GM21381 (cell line): ENCODE results near the gene KHNYN.
"Not testable (repeated sequence)": the region's sequence is repeated elsewhere in the genome, so short reads cannot be mapped to it uniquely, and the experiment has no call there.

Source experiments
- ATAC-seq: cut with Tn5 transposase; IDR thresholded peaks from one replicate; pipeline ENCODE4 v1.9.1; 2021; ENCODE audit warnings: mild to moderate bottlenecking, moderate library complexity; ENCODE audit not compliant: unreplicated experiment

KHNYN gene

DNA sequence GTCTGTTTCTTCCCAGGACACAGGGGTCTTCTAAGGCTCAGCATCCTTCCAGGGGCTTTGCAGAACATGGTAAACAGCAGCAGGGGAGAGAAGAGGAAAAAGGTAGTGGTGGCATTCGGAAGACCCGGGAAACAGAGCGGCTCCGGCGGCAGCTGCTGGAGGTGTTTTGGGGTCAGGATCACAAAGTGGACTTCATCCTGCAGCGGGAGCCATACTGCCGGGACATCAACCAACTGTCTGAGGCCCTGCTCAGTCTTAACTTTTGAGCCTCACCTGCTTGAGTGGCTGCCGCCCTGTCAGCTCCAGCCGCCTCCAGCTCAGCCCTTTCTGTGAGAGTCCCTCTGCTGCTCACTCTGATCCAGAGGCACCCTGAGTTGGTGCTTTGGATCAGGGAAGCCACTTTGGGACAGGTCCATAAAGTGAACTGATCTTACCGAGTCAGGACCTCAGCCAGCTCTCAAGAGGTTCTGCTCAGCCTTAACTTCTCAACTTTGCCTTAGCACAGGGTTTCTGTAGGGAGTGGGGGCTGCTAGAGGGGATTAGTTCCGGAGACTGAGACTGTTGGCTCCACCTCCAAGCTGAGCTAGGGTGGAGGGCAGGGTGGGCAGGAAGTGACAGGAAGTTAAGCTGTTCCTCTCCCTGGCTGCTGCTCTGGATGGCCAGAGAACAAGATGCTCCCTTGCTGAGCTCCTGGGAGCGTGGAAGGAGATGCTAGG, 7.4 kb downstream of the KHNYN start:
- no peak for ATAC-seq

DNA sequence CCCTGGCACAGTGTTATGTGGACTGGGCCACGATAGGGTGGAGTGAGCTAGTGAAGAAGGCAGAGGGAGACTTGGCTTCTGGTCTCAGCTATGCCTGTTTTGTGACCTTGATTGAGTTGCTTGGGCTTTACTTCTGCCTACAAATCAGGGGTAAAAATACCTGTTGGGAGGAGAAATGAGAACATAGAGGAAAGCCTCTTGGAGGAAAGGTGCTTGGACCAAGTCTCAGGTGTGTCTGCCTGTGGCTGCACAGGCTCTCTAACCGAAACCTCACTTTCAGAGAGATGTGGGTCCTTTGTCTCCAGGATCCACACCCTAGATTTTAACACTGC, 7.9 kb downstream of the KHNYN start:
- ATAC-seq = no peak

DNA sequence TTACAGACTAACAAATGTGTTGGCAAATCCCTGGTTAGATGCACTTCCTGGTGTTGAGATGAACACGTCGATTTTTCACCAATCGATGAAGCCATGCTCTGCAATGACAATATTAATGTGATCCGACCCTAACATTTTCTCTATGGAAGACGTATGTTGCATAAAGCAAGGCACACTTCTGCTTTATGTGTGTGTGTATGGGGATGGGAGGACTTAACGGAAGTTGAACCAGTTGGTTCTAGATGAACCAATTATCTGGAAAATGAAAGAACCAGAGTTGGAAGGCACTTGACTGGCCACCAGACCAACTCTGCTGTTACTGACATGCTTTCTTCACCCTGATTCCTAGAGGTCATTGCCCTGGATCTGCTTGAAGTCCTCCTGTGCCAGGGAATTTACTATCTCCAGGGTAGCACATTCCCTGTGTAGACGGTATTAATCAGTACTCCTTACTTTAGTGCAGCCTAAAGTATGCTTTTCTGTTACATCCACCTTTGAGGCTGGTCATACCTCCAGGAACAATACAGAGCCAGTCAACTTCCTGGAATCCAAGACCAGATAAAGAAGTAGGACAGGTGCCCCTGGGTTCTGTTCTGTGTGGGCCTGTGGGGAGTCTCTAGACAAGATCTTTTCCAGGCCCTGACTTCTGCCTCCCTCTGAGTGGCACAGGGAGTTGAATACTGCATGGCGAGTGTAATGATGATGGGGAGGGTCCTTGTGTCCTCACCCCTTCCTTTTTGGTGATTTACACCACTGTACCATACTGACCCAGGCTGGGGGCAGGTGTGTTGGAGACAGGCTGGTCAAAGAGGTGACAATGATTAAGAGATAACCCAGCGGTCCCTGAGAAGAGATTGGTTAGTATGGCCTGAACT, 8.7 kb downstream of the KHNYN start:
- no peak for ATAC-seq

DNA sequence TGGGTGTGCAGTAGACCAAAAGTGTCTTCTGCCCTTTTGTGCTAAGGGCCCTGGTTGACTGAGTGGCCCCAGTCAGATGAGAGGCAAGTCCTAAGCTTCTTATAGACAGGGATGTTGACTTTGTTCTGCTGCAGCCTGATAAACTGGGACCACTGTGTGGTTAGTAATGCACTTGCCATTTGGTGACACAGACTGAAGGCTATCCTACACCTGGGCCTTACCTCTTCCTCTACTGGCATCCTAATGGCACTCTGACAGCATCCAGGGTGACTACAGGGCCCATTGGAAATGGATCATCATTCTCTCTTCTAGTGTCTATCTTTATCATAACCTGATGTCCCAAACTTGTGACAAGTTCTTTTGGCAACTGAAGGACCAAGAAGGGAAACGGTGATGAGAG, 9.5 kb downstream of the KHNYN start:
- no peak for ATAC-seq

DNA sequence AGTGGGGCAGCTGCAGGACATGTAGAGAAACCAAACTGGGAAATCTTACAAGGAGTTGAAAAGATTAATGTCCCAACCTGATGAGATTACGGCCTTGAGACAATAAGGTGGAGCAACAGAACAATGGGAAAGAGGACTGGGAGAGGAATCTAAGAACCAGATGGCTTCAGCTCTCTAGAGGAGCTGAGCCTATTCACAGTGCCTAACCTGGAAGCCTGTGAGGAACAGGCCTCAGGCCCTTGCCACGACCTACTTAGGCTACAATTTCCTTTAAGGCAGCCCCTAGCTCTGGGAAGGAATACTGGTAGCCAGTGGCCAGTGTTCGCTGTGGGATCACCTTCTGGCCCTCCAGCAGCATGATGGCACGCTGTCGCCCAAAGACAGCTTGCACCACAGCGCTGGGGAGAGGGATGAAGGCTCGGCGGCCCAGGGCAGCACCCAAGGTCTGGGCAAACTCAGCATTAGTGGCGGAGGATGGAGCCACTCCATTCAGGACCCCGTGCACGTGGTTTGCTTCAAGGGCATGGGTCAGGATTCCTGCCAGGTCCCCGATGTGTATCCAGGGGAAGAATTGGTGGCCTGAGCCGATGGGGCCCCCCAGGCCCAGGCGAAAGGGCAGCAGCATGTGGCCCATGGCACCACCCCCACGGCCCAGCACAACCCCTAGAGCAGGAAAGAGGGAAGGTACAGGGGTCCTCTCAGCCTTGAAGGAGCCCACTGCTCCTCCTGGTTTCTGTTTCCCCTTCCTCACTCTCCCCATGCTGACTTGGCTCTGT, 10.3 kb downstream of the KHNYN start:
- no peak for ATAC-seq

DNA sequence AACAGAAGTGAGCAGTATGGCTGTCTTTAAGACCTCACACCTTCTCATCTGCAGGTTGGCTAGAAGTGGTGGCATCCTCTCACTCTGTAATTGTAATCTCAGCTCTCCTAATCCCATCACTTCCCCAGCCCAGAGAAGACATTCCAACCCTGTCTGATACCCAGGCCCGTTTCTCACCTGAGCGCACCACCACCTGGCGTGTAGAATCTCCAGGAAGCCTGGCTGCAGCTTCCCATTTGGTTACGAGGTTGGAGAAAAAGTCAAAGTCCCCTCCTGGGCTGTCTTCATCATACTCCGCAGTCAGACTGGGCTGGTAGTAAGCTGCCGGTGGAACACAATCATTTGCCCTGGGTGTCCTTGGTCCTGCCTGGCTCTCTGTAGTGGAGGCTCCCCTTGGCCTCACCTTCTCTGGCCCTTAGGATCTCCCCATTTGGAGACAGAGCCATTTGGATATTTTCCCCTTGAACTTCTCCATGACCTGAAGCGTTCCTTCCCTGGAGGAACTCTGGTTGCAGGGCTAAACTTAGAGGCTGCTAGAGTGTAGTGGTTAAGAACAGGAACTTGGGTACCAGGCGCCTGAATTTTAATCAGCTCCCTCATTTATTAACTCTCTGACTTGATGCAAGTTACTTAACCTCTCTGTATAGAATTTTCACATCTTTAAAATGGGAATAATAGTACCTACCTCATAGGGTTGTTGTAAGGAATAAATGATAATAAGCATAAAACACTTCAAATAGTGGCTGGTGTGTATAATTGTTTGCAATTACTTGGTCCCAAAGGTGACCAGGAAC, 11.0 kb downstream of the KHNYN start:
- ATAC-seq = no peak

DNA sequence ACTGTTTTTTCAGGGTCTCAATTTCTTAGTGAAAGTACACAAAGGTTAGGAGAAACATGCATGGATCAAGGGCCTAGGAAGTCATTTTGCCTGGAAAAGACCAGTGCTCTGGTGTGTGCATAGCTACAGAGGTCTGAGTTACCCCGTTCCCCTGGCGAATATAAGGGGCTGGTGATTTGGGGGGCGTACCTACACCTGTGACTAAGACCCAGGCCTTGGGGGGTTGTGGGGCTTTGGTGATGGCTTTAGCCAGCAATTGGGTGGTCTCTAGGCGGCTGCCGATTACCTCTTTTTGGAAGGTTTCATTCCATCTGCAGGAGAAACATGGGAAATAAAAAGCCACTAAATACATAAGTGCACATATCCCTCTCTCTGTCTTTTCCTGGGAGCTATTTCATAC, 11.7 kb downstream of the KHNYN start:
- ATAC-seq = no peak

DNA sequence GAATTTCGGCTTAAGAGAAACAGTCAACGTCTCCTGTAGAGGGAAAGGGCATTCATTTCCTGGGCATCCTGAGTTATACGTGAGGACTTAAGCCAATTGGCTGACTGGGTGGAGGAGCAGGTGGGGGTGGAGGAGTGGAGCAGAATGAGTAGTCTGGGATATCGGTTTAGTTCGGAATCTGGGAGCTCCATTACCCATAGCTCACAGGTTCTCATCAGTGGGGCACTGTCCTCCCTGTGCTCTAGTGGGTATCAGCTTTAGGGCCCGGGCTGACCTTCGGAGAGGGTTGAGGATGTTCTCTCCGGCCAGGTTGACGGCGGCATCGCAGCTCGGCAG, 12.1 kb downstream of the KHNYN start:
- ATAC-seq = no peak

DNA sequence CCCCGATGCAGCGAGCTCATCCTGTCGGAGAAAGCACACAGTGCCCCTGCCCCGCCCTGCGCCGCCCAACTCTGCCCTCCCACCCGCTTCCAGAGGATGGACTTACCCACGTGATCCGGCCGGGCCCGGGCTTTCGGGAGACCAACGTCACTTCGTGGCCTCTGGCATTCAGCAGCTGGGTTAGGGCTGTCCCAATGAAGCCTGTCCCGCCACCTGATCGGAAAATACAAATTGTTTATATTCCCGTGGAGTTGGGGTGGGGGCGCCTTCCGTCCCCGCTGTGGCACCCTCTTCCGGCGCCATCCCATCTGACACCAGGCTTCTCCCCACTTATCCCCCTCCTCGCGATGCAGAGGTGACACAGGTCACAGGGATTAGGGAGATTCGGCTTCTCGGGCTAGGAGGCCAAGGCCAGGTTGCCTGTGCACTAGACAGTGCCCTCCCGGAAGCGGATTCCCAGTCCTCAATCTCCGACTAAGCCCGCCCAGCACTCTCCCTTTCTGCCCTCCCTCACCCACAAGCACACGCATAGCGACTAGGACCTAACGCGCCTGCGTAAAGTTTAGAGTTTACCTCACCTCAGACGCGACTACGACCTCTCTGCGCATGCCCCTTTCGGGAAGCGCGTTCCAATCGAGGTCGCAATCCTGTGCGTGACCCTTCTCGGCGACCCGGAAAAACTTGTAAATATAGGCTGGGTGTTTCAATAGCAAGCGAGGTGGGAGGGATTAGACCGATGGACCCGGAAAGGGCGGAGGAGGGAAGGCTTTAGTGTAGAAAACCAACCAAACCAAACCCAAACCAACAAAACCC, 12.7 kb downstream of the KHNYN start, which contains the start of gene SDR39U1:
TSS of gene SDR39U1 (minus strand) at position 537 of the 813 bp plus-strand sequence. CDS start at position 530, 7 bp downstream.
- peak; percentile 89 for ATAC-seq

DNA sequence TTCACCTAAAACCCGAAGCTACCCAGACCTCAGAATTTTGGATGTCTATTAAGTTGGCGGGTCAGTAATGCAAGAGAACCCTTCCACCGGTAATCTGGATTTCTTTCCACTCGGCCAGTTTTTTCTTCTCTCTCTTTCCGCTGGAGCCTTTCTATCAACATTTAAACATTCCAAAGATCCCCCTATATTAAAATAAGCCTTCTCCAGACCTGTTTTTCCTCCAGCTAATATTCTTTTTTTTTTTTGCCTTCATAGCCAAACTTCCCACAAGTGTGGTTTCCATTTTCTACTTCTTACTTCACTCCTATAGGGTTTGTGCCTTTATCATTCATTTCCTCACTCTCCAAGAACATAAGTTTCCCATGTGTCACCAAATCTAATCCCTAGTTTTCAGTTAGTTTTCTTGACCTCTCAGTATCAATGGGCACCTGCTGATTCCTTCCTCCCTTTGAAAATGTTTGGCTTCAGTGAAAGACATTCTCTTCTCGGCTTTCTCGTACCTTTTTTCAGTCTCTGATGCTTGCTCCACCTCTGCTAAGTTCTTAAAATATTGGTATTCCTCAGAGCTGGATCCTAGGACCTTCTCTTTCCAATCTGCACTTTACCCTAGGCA, 13.4 kb downstream of the KHNYN start:
- ATAC-seq = no peak

DNA sequence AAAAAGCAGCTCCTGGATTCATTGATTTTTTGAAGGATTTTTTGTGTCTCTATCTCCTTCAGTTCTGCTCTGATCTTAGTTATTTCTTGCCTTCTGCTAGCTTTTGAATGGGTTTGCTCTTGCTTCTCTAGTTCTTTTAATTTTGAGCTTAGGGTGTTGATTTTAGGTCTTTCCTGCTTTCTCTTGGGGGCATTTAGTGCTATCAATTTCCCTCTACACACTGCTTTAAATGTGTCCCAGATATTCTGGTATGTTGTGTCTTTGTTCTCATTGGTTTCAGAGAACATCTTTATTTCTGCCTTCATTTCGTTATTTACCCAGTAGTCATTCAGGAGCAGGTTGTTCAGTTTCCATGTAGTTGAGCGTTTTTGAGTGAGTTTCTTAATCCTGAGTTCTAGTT, 21.1 kb downstream of the KHNYN start:
- not testable (repeated sequence) for ATAC-seq

DNA sequence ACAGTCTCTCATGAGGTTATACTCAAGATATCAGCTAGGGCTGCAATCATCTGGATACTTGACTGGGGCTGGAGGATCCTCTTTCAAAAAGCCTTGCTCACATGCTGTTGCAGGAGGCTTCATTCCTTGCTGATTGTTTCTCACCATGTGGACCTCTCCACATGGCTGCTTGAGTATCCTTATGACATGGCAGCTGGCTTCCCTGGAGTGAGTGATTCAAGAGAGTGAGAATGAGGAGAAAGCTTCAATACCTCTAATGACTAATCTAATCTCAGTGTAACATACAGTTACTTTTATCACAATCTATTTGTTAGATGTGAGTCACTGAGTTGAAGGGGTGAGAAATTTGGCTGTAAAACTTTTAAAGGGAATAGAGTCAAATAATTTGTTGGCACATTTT, 27.2 kb downstream of the KHNYN start:
- ATAC-seq = no peak

DNA sequence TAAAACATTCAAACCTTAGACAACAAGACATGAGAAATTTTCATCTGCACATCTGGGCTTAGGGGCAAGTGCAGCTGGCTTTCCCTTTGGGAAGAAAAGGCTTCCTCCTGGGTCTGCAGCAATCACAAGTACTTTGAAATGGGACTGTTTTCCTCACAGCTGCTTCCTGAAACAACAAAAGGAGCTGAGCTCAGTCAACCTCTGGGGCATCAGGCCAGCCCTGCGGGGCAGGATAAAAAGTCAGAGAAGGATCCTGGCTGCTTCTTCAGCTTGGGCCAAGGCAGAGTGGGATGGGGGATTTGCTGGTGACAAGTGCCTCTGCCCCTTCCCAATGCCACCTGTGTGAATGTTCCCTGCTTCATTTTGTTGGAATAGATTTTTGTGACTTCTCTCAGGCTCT, 29.0 kb downstream of the KHNYN start:
- ATAC-seq = no peak

DNA sequence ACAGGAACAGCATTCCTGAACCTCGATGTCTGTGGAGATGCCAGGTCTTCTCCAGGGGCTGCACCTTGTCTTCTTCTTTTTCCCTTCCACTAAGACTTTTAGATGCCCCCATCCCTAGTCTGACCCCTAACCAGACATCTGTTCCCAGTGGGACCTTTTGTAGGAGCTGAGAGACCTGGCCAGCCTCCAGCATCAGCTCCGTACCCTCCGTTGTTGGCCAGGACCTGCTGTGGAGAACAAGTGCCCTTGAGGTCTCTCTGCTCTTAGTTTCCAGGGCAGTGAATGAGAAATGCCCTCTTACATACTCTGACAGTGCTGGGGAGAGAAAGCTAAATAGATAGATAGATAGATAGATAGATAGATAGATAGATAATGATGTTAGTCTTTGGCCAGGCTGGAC, 29.6 kb downstream of the KHNYN start:
- no peak for ATAC-seq

DNA sequence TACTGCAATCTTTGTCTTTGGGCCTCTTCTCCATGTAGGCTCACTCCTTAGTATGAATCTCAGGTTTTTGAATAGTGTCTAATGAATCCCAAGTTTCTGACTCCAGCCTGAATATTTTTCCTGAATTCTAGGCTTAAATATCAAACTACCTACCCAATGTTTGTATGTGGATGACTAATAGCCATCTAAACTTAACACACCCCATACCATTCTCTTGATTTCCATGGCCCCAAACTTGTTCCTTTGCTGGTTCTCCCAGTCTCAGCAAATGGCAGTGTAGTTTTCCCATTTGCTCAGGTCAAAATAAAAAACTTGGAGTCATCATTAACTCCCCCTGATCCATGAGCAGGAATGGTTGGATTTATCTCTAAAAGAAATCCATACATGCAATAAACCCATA, 31.6 kb downstream of the KHNYN start:
- no peak for ATAC-seq

DNA sequence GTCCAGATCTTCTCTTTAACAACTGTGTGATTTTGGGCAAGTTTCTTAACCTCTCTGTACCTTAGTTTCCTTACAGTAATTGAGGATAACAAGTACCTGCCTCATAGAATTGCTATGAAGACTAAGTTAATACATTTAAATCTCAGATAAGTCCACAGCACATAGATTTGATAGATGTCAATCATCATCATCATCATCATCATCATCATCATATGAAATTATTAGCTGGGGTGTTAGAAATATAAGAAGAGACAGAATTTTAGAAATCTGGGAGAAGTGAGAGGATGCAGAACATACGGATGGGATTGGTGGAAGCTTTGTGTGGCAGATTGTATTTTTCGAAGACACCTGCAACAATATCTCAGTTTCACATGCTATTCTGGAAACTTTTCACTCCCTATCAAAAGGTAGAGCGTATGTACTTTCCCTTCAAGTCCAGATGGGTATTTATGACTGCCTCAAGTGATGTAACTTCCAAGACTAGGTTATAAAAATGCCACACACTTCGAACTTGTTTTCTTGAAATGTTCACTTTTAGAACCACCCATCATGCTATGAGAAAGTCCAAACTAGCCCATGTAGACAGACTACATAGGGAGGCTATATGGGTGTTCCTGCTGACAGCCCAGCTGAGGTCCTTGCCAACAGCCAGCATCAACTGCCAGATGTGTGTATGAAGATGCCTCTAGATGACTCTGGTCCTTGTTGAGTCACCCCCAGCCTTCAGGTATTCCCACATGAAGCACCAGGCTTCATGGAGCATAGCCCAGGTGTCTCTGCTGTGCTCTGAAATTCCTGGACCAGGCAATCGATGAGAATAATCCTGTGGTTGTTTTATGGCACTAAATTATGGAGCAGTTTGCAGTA, 33.5 kb downstream of the KHNYN start:
- no peak for ATAC-seq

DNA sequence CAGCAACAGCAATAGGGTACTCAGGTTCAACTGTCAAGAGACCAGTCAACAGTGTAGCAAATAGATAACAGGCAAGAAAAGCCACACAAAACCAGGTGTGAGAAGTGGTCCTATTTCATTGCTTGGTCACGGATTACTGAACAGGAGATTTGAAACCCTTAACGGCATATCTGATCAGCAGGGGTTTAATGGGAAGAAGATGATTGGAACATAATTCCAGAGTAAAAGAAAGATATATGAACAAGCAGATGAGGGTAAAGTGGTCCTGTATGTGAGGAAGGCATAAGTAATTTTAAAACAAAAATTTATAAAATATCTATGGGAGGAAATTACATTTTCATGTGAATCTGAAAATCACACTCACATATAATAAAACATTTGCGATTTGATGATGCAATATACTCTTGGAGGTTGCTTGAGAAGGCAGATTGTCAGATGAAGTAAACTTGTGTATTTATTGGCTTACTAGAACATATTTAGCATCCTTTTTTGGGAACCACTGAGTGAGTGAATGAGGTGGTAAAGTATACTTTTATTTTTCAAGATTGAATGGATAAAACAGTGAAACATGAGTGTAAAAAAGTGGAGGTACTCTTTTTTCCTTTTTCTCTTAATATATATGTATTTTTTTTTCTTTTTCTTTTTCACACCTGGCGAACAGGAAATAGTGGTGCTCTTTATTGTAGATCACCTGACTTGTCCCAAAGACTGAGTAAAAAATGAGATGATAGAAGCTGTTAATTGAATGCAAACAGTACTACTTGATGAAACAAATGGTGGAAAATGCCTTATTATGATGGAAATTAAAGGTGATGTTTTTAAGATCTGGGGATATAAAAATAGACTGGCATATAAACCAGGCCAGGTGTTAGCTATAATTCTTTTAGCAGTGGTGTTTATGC, 34.4 kb downstream of the KHNYN start:
- no peak for ATAC-seq

DNA sequence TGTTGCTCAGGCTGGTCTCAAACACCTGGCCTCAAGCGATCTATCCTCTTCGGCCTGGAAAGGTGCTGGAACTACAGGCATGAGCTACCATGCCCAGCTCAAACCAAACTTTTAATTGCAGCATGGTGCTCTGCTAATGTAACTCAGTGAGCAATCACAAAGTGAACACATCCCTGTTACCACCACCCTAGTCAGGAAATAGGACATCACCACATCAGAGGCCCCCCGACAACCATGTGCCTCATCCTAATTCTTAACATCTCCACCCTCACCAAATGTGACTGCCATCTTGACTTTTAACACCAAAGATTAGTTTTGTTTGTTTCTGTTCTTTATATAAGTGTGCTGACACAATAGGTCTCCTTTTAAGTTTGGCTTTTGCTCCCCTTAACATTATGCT, 35.6 kb downstream of the KHNYN start:
- ATAC-seq = no peak
